ENCODE data around the gene CDH11. TPM values are rescaled to one million over a fixed set of nuclear protein-coding genes. Genes with fewer than 3 reads are reported as not detected.

Gene CDH11
- total RNA-seq, 1 donor from 2014 or later, result 42.6 TPM

DNA sequence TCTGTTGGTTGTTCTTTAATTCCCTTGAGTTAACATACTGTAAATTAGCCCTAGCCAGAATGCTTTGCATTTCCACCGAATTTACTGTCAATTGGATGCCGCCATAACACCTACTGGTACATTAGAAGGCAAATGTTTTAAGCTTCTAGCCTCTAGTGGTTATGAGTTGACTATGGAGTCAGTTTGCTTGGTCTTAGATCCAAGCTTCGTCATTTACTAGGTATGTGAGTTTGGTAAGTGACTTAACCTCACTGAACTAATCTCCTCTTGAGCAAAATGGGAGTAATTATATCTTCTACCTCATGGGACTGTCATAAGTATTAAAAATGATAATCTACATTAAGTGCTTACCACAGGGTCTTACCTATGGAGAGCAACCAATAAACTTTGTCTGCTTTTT is 20.4 kb upstream of the CDH11 start:
- no peaks in the 10 kb centered on the region for H3K4me1 Mint-ChIP-seq (ENCODE audit: unreplicated experiment)
- no peaks in the 10 kb centered on the region for H3K36me3 Mint-ChIP-seq (ENCODE audit: low read depth, unreplicated experiment)
- TF ChIP-seq, protein P1, sequence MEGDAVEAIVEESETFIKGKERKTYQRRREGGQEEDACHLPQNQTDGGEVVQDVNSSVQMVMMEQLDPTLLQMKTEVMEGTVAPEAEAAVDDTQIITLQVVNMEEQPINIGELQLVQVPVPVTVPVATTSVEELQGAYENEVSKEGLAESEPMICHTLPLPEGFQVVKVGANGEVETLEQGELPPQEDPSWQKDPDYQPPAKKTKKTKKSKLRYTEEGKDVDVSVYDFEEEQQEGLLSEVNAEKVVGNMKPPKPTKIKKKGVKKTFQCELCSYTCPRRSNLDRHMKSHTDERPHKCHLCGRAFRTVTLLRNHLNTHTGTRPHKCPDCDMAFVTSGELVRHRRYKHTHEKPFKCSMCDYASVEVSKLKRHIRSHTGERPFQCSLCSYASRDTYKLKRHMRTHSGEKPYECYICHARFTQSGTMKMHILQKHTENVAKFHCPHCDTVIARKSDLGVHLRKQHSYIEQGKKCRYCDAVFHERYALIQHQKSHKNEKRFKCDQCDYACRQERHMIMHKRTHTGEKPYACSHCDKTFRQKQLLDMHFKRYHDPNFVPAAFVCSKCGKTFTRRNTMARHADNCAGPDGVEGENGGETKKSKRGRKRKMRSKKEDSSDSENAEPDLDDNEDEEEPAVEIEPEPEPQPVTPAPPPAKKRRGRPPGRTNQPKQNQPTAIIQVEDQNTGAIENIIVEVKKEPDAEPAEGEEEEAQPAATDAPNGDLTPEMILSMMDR (IDR thresholded peaks at IDR 0.05; ENCODE audit: unreplicated experiment), result no peak
- DNase-seq (ENCODE audit: low spot score), result no peak
- H3K27me3 Mint-ChIP-seq (ENCODE audit: unreplicated experiment), result no peaks in the 10 kb centered on the region
- H3K27ac Mint-ChIP-seq (ENCODE audit: unreplicated experiment), result no peak overlapping the region
- H3K9me3 Mint-ChIP-seq (ENCODE audit: unreplicated experiment), result no peaks in the 10 kb centered on the region
- no peak overlapping the region for H3K4me3 Mint-ChIP-seq (ENCODE audit: unreplicated experiment)

DNA sequence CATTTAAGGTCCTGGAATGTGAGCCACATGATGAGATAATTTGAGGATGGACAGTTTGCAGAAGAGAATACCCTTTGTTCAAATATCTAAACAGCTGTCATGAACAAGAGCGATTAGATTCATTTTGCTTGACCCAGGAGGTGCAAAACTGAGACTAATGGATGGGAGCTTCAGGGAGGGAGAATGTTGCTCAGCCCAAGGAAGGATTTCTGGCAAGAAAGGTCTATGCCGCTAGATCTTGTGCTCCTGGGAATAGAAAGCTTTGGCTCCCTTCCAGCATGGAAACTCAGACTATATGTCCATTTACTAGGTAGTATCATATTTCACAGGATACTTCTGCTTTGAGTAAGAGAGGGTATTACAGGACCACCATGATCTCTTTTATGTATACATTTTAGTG is 14.8 kb upstream of the CDH11 start:
- no peak overlapping the region for H3K27ac Mint-ChIP-seq (ENCODE audit: unreplicated experiment)
- H3K4me3 Mint-ChIP-seq (ENCODE audit: unreplicated experiment), result no peak overlapping the region

DNA sequence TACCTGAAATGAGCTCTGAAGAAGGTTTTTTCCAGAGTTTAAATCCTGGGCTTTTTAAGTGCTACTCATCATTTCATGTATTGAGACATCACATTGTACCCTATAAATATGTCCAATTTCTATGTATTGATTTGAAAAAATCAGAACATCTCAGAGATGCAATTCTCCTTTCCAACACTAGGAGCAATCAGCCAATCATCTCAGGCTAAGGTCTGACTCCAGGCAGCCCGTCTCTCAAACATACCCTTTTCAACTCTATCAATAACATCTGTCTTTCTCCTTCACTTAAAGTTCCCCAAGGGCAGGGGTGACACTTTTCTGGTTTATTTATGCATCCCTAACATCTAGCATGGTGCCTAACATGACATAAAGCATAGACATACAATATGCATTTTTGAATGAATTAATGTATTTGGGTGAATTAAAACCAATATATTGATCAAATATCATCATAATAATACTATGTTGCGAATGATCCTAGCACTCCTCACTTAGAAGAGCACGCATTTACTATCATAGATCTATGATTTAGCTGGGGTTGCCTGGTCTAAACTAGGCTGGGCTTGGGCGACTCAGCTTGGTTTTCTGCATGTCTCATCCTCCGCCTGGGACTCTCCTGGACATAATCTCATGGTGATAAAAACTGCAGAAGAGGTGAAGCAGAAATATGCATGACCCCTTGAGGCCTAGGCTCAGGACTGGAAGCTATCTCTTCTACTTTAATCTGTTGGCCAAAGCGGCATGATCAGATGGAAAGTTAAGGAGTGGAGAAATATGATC is 5.2 kb upstream of the CDH11 start:
- no peak for DNase-seq (ENCODE audit: low spot score)

More for the DNA sequence above, 14.8 kb upstream of the CDH11 start:
- Mint-ChIP-seq H3K9me3 (ENCODE audit: unreplicated experiment) (no peaks in the 10 kb centered on the region), H3K4me1 (ENCODE audit: unreplicated experiment) (no peaks in the 10 kb centered on the region), H3K36me3 (ENCODE audit: low read depth, unreplicated experiment) (no peaks in the 10 kb centered on the region), H3K27me3 (ENCODE audit: unreplicated experiment) (no peaks in the 10 kb centered on the region)
- TF ChIP-seq, protein P1 (IDR thresholded peaks at IDR 0.05; ENCODE audit: unreplicated experiment), result no peak
- DNase-seq (ENCODE audit: low spot score), result no peak

DNA sequence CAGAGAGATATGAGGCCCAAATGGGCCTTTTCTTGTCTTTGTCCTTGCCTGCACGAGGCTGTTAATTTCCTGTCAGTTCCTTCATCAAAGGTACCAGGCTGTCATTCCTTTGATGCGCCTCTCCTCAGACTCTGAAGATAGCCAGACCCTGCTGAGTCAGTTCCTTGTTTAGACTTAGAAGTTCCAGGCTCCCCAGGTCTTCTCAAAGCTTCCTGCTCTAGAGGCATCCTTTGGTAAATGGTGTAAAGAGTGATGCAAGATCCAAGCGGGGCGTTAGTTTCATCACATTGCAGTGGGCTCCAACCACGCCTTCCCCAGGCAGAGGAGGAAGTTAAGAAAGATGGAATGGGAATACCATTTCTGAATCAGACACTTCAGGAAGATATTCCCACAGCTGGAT is 4.0 kb upstream of the CDH11 start:
- Mint-ChIP-seq H3K4me1 (ENCODE audit: unreplicated experiment) (peaks cover 14% of the 10 kb centered on the region), H3K27me3 (ENCODE audit: unreplicated experiment) (peaks cover 7% of the 10 kb centered on the region), H3K36me3 (ENCODE audit: low read depth, unreplicated experiment) (no peaks in the 10 kb centered on the region), H3K4me3 (ENCODE audit: unreplicated experiment) (no peak overlapping the region), H3K9me3 (ENCODE audit: unreplicated experiment) (no peaks in the 10 kb centered on the region), H3K27ac (ENCODE audit: unreplicated experiment) (no peak overlapping the region)
- DNase-seq (ENCODE audit: low spot score), result no peak
- TF ChIP-seq, protein P1 (IDR thresholded peaks at IDR 0.05; ENCODE audit: unreplicated experiment), result no peak

More for the DNA sequence above, 5.2 kb upstream of the CDH11 start:
- peaks cover 7% of the 10 kb centered on the region for H3K27me3 Mint-ChIP-seq (ENCODE audit: unreplicated experiment)
- H3K27ac Mint-ChIP-seq (ENCODE audit: unreplicated experiment), result no peak overlapping the region
- peaks cover 14% of the 10 kb centered on the region for H3K4me1 Mint-ChIP-seq (ENCODE audit: unreplicated experiment)
- H3K36me3 Mint-ChIP-seq (ENCODE audit: low read depth, unreplicated experiment), result no peaks in the 10 kb centered on the region
- H3K9me3 Mint-ChIP-seq (ENCODE audit: unreplicated experiment), result no peaks in the 10 kb centered on the region
- TF ChIP-seq, protein P1 (IDR thresholded peaks at IDR 0.05; ENCODE audit: unreplicated experiment), result peak; percentile 62
- H3K4me3 Mint-ChIP-seq (ENCODE audit: unreplicated experiment), result no peak overlapping the region

DNA sequence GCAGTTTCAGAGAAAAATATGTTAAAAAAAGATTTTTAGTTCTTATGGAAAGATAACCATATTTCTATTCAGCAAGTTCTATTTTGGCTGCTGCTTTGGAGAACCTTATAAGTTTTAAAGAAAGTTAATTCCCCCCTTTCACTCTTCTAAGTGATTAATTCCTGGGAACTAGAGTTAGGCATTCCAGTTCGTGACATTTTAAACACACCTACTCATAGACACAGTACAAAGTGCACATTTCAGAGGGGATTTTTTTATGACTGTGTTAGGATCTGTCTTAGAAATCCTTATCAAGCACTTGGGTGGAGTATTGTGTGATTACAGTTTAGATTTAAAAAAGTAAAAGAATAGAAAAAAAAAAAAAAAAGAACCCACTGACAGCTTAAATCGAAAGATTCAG is 3.5 kb upstream of the CDH11 start:
- Mint-ChIP-seq H3K4me3 (ENCODE audit: unreplicated experiment) (no peak overlapping the region), H3K9me3 (ENCODE audit: unreplicated experiment) (no peaks in the 10 kb centered on the region), H3K27me3 (ENCODE audit: unreplicated experiment) (peaks cover 8% of the 10 kb centered on the region), H3K4me1 (ENCODE audit: unreplicated experiment) (peaks cover 16% of the 10 kb centered on the region), H3K36me3 (ENCODE audit: low read depth, unreplicated experiment) (no peaks in the 10 kb centered on the region), H3K27ac (ENCODE audit: unreplicated experiment) (no peak overlapping the region)
- TF ChIP-seq, protein P1 (IDR thresholded peaks at IDR 0.05; ENCODE audit: unreplicated experiment), result no peak
- no peak for DNase-seq (ENCODE audit: low spot score)

Data from endothelial cell (in vitro differentiated cells).